Measurements from ENCODE around the gene NHERF2.

NHERF2 gene

GRCh38 chr16:2040787-2041522 is 14.3 kb downstream of the NHERF2 start:
- DNase-seq (ENCODE audit: low read depth) = no peak

GRCh38 chr16:2042171-2042985 is 15.7 kb downstream of the NHERF2 start:
- no peak for DNase-seq (ENCODE audit: low read depth)

DNA sequence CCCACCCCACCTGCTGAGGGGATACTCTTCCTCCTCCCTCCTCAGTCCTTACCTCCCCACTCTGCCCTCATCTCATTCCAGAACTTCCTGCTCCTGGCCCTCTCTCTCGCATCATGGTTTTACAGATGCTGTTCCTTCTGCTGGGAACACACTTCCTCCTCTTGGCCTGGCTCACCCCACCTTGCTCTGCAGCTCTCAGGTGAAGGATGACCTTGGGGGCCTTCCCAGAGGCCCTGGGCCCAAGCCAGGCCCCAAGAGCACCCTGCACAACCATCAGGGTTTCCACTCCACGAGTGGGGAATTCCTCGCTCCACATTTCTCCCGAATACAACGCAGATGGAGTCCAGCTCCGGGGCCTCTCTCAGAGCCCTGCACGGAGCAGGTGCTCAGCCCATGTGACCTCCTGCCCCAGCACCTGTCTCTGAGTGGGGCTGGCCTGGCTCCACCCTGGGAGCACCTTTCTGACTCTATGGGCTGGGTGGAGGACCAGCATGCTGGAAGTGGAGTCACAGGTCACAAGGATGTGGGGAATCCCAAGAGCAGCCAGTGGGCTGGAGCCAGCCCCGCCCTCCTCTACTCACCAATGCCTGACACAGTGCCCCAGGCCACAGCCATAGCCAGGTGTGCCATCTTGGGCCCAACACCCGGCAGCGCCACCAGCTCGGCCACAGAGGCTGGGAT is 16.4 kb downstream of the NHERF2 start:
- no peak for DNase-seq (ENCODE audit: low read depth)

GRCh38 chr16:2043667-2044451 is 17.2 kb downstream of the NHERF2 start:
- DNase-seq (ENCODE audit: low read depth) = no peak

DNA sequence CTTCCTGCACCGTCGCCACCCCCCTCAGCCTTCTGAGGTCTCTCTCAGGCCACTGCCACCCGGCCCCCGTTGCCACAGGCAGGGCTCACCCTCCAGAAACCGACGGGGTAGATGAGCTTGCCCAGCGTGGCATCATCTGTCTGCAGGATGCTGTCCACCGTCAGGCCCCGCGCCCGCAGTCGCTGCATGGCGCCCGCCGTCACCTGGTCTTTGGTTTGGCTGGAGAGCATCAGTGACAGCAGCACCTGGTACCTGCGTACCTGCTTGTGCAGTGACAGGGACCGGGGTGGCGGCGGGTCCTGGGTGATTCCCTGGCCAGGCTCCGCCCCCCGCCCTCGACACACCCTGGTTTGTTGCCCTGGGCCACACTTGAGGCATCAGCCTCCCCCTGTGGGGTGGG is 17.8 kb downstream of the NHERF2 start:
- DNase-seq (ENCODE audit: low read depth) = no peak

- no peak for DNase-seq (ENCODE audit: low read depth)
Measured at GRCh38 chr16:2045965-2046892, 19.5 kb downstream of the NHERF2 start.

DNA sequence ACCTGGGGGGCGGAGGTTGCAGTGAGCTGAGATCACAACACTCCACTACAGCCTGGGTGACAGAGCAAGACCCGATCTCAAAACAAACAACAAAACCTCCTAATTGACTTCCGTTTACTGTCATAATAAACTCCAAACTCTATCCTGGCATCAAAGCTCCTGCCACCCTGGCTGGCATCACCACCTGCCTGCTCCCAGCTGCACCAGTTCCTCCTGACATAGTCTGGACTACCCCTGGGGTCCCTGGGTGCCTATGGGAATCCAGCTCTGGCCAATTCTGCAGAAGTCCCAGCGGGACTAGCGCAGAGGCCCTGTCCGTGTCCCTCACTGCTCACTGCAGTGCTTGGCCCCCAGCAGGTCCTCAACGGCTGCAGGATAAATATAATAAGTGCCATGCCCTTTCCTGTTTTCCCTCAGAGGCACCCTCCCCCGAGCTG is 20.2 kb downstream of the NHERF2 start:
- DNase-seq (ENCODE audit: low read depth) = no peak

- DNase-seq (ENCODE audit: low read depth) = peak; percentile 90
Measured at GRCh38 chr16:2047330-2048115, 20.8 kb downstream of the NHERF2 start, which contains the start of the genes NTHL1 and TSC2. Gene NTHL1 (minus strand): TSS chr16:2047834. CDS start chr16:2047823, 11 bp downstream. Gene TSC2 (plus strand): TSS chr16:2047985. CDS start chr16:2048616, 631 bp downstream.

- no peak for DNase-seq (ENCODE audit: low read depth)
Measured at GRCh38 chr16:2048116-2048543, 21.4 kb downstream of the NHERF2 start.

DNA sequence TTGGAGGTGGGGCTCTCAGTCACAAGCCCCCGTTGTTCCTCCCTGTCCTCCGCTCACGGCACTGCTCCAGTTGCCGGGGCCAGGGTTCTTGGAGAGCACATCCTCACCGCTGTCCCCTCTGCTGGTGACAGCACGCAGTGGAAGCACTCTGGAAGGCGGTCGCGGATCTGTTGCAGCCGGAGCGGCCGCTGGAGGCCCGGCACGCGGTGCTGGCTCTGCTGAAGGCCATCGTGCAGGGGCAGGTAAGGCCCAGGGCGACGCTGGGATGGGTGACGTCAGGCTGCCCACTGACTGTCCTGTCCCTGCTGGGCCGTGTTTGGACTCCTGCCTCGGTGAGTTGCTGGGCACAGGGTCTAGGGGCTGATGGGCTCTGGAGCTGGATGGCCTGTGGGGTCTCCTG is 26.5 kb downstream of the NHERF2 start:
- no peak for DNase-seq (ENCODE audit: low read depth)

GRCh38 chr16:2053897-2054296 is 27.2 kb downstream of the NHERF2 start:
- DNase-seq (ENCODE audit: low read depth) = no peak

DNA sequence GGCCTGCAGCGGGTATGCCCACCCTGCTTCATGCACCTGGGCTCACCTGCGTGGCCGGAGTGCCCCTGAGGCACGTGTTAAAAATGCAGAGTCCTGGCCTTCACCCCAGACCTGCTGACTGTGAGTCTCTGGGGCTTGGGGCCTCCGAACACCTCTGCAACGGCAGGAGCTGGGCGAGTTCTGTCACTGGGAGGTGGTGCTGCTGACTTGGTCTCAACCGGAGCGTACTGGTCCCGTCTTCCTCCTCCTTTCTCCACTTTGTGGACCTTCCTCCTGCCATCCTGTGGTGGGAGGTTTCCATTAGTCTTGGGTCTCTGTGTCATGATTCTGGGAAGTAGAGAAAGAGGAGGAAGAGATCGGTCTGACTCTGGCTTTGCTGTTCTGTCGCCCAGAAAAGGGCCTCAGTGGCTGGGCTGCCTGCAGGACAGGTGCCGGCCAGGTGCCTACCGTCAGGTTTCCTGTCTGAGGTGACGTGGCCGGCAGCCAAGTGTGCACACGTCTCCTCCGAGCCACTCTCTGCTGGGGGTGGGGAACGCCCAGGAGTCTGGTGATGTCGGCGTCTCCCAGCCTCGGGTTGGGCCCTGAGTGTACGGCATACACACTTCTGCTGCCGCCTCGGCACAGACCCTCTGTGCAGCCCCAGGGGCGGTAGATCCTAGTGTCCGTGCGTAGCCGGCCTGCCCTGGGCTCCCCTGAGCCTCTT is 28.0 kb downstream of the NHERF2 start:
- no peak for DNase-seq (ENCODE audit: low read depth)

DNA sequence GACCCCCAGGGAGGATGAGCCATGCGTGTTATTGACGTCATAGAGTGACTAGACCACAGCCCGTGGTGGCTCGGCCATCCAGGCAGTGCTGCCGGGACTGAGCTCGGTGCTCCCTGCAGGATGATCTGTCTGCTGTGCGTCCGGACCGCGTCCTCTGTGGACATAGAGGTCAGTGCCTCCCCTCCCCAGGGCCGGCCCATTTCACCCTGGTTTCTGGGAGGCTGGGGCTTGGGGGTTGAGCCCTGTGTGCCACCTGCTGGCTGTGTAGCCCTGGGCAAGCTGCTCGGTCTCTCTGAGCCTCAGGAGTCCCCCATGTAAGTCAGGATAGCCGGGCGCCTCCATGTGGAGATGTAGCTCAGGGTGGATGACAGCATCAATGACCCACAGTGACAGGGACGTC is 29.4 kb downstream of the NHERF2 start:
- no peak for DNase-seq (ENCODE audit: low read depth)

- no peak for DNase-seq (ENCODE audit: low read depth)
Measured at GRCh38 chr16:2056681-2057407, 30.1 kb downstream of the NHERF2 start.

DNA sequence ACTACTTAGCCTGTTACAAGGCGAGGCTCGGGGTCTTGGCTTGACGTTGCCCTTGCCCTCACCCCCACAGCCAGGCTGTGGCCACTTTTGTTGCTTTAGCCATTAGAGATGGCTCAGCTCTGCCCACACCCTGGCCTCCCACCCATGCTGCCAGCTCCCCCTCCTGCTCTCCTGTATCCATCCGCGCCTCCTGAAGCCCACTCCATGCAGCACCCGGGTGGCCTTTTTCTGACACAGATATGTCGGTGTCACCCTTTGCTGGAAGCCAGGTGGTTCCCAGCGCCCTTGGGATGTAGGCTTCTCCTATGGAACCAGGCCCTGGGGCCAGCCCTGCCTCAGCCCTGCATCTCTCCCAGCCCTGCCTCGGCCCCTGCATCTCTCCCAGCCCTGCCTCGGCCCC is 30.7 kb downstream of the NHERF2 start:
- no peak for DNase-seq (ENCODE audit: low read depth)

DNA sequence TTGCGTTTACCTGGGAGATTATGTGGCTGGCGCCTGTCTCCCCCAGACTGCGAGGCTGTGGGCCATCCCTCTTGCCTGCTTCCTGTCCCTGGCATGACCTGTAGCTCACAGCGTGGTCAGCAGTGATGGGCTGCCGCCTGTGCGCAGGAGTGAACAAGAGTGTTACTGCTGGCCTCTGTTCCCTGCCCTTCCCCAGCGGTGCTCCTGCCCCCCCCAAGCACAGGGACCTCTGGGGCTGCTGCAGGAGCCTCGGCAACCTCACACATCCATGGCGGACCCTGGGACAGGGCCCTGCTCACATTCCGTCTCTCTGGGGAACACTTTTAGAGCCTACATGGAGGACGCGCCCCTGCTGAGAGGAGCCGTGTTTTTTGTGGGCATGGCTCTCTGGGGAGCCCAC is 31.7 kb downstream of the NHERF2 start:
- no peak for DNase-seq (ENCODE audit: low read depth)

DNA sequence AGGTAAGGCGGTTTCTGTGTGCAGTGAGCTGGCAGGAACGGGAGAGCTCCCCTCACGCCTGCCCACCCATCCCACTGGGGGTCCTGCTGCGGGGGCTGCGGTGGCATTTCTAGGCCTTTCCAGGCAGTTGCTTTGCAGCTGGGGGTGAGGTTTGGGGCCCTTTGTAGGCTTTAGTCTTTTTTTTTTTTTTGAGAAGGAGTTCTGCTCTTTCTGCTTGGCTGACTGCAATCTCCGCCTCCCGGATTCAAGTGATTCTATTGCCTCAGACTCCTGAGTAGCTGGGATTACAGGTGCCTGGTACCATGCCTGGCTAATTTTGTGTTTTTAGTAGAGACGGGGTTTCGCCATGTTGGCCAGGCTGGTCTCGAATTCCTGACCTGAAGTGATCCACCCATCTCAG is 32.2 kb downstream of the NHERF2 start:
- no peak for DNase-seq (ENCODE audit: low read depth)

GRCh38 chr16:2060346-2060745 is 33.6 kb downstream of the NHERF2 start:
- DNase-seq (ENCODE audit: low read depth) = no peak

- no peak for DNase-seq (ENCODE audit: low read depth)
Measured at GRCh38 chr16:2061023-2061422, 34.3 kb downstream of the NHERF2 start.
